ENCODE results near the gene RGS9. TPM values are rescaled to one million over a fixed set of nuclear protein-coding genes. Genes with fewer than 3 reads are reported as not detected.

Gene RGS9
- total RNA-seq, 2 donors from 2014 or later = 7.4 to 9.9 TPM

GRCh38 chr17:65147955-65148354 lies 10.8 kb downstream of the RGS9 start:
- H3K27me3 ChIP-seq = no peaks in the 10 kb centered on the region
- TF ChIP-seq CTCF (IDR thresholded peaks at IDR 0.05) = no peak
- H3K4me1 ChIP-seq = no peaks in the 10 kb centered on the region
- no peaks in the 10 kb centered on the region for H3K9me3 ChIP-seq
- no peak overlapping the region for H3K4me3 ChIP-seq
- H3K36me3 ChIP-seq = no peaks in the 10 kb centered on the region
- no peak overlapping the region for H3K9ac ChIP-seq (ENCODE audit: low read depth in 2 of 2, low read length in 2 of 2)
- no peak overlapping the region for H3K27ac ChIP-seq
- intact Hi-C loops (cut with DNase I) = no loop called here
- no peak for DNase-seq

GRCh38 chr17:65154770-65155589 lies 17.8 kb downstream of the RGS9 start:
- H3K36me3 ChIP-seq = no peaks in the 10 kb centered on the region
- H3K9me3 ChIP-seq = no peaks in the 10 kb centered on the region
- H3K4me1 ChIP-seq = peaks cover 19% of the 10 kb centered on the region
- intact Hi-C loops (cut with DNase I) = no loop called here
- no peak for DNase-seq
- peak overlapping the region; percentile 87 for H3K27ac ChIP-seq
- H3K4me3 ChIP-seq = no peak overlapping the region
- no peaks in the 10 kb centered on the region for H3K27me3 ChIP-seq
- no peak for TF ChIP-seq CTCF (IDR thresholded peaks at IDR 0.05)
- peak overlapping the region in 1 of 2 donors; percentile 51 for H3K9ac ChIP-seq (ENCODE audit: low read depth in 2 of 2, low read length in 2 of 2)

GRCh38 chr17:65155622-65156021 lies 18.5 kb downstream of the RGS9 start:
- H3K4me1 ChIP-seq = peaks cover 19% of the 10 kb centered on the region
- peak overlapping the region; percentile 87 for H3K27ac ChIP-seq
- H3K9me3 ChIP-seq = no peaks in the 10 kb centered on the region
- TF ChIP-seq CTCF (IDR thresholded peaks at IDR 0.05) = no peak
- H3K9ac ChIP-seq (ENCODE audit: low read depth in 2 of 2, low read length in 2 of 2) = peak overlapping the region in 1 of 2 donors; percentile 51
- H3K4me3 ChIP-seq = no peak overlapping the region
- H3K27me3 ChIP-seq = no peaks in the 10 kb centered on the region
- DNase-seq = no peak
- intact Hi-C loops (cut with DNase I) = no loop called here
- H3K36me3 ChIP-seq = no peaks in the 10 kb centered on the region

- peak overlapping the region; percentile 87 for H3K27ac ChIP-seq
Observed at GRCh38 chr17:65156185-65156834, 19.1 kb downstream of the RGS9 start.

More at GRCh38 chr17:65156185-65156834, 19.1 kb downstream of the RGS9 start:
- no peak overlapping the region for H3K4me3 ChIP-seq
- peak; percentile 88 for DNase-seq
- TF ChIP-seq CTCF (IDR thresholded peaks at IDR 0.05) = no peak
- intact Hi-C loops (cut with DNase I) = no loop called here
- H3K36me3 ChIP-seq = no peaks in the 10 kb centered on the region
- H3K4me1 ChIP-seq = peaks cover 19% of the 10 kb centered on the region
- no peaks in the 10 kb centered on the region for H3K9me3 ChIP-seq
- H3K27me3 ChIP-seq = no peaks in the 10 kb centered on the region
- H3K9ac ChIP-seq (ENCODE audit: low read depth in 2 of 2, low read length in 2 of 2) = peak overlapping the region; percentile 28 to 51
